ENCODE data around the gene NCOA5. TPM values are rescaled to one million over a fixed set of nuclear protein-coding genes. Genes with fewer than 3 reads are reported as not detected.
A peak's percentile ranks its signal among the peaks of the same experiment; 100 is the strongest.

NCOA5 gene
- total RNA-seq, 1 experiment from 2014 or later = 26.9 TPM

DNA sequence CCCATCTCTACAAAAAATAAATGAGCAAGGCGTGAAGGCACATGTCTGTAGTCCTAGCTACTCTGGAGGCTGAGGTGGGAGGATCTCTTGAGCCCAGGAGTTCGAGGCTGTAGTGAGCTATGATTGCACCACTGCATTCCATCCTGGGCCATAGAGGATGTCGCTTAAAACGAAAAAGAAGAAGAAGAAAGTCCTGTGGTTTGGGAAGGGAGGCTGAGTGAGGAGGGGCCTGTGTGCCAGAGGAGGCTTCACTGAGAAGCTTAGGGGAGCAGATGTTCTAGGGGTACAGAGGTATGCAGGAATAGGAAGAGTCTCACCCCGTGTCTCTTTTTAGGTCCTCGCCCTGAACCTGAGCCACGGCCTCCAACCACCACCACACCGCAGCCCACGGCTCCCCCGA is 76.8 kb downstream of the NCOA5 start:
- Histone ChIP-seq H3K9me2 (replicated peaks; ENCODE audit: low read length) (no peaks in the 10 kb centered on the region), H3F3A (ENCODE audit: low read length, unreplicated experiment) (no peaks in the 10 kb centered on the region), H3K4me3 (ENCODE audit: low read length) (no peak overlapping the region), H3K9ac (ENCODE audit: low read length) (no peak overlapping the region), H3K4me1 (ENCODE audit: insufficient read depth, low read length) (peaks cover 6% of the 10 kb centered on the region; the same call in 1 of the 2 replicates), H3K27me3 (ENCODE audit: low read length) (peaks cover 12% of the 10 kb centered on the region; the same call in 1 of the 2 replicates), H3K27ac (ENCODE audit: low read length) (no peak overlapping the region), H3K4me2 (ENCODE audit: low read length) (no peak overlapping the region), H3K36me3 (ENCODE audit: low read depth, low read length) (no peaks in the 10 kb centered on the region), H3K9me3 (ENCODE audit: low read length) (no peaks in the 10 kb centered on the region), H3K79me2 (ENCODE audit: low read length) (no peaks in the 10 kb centered on the region), H2AFZ (ENCODE audit: low read length) (no peak overlapping the region), H4K20me1 (ENCODE audit: low read length) (no peaks in the 10 kb centered on the region)
- TF ChIP-seq, protein P1, sequence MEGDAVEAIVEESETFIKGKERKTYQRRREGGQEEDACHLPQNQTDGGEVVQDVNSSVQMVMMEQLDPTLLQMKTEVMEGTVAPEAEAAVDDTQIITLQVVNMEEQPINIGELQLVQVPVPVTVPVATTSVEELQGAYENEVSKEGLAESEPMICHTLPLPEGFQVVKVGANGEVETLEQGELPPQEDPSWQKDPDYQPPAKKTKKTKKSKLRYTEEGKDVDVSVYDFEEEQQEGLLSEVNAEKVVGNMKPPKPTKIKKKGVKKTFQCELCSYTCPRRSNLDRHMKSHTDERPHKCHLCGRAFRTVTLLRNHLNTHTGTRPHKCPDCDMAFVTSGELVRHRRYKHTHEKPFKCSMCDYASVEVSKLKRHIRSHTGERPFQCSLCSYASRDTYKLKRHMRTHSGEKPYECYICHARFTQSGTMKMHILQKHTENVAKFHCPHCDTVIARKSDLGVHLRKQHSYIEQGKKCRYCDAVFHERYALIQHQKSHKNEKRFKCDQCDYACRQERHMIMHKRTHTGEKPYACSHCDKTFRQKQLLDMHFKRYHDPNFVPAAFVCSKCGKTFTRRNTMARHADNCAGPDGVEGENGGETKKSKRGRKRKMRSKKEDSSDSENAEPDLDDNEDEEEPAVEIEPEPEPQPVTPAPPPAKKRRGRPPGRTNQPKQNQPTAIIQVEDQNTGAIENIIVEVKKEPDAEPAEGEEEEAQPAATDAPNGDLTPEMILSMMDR (conservative IDR thresholded peaks at IDR 0.05; ENCODE audit: low read depth, low read length) = no peak
- TF ChIP-seq EZH2phosphoT487 (IDR thresholded peaks at IDR 0.05; ENCODE audit: borderline replicate concordance, low read length) (no peak), EZH2 (IDR thresholded peaks at IDR 0.05; ENCODE audit: low read length, unreplicated experiment) (no peak)
- no TSS peak for BruUV-seq (replicated peaks)
- POLR2A ChIA-PET (ENCODE audit: unreplicated experiment) = no interaction called here
- DNase-seq (no peak), ATAC-seq (no peak)
- CTCF ChIA-PET = interaction anchor here (0.6 to 1.8 kb wide), 3 partner anchors 21 to 457 kb away, joined by 4 to 6 read pairs (median 6); no protein-coding TSS in a partner anchor
- intact Hi-C loops (cut with micrococcal nuclease) = loop anchor here (1.0 kb wide), 1 partner anchor 26 kb away; no protein-coding TSS in a partner anchor

- peaks cover 12% of the 10 kb centered on the region; the same call in 1 of the 2 replicates for H3K27me3 ChIP-seq (ENCODE audit: low read length)
- H3F3A ChIP-seq (ENCODE audit: low read length, unreplicated experiment) = no peaks in the 10 kb centered on the region
- H4K20me1 ChIP-seq (ENCODE audit: low read length) = no peaks in the 10 kb centered on the region
- POLR2A ChIA-PET (ENCODE audit: unreplicated experiment) = no interaction called here
- BruUV-seq (replicated peaks) = no TSS peak
- no peak overlapping the region for H3K4me3 ChIP-seq (ENCODE audit: low read length)
- intact Hi-C loops (cut with micrococcal nuclease) = no loop called here
- no peak overlapping the region for H3K27ac ChIP-seq (ENCODE audit: low read length)
- DNase-seq (peak; percentile 55), ATAC-seq (no peak)
- no peaks in the 10 kb centered on the region for H3K9me2 ChIP-seq (replicated peaks; ENCODE audit: low read length)
- H2AFZ ChIP-seq (ENCODE audit: low read length) = no peak overlapping the region
- peaks cover 6% of the 10 kb centered on the region; the same call in 1 of the 2 replicates for H3K4me1 ChIP-seq (ENCODE audit: insufficient read depth, low read length)
- CTCF ChIA-PET = interaction anchor here (1.8 kb wide), 1 partner anchor 25 kb away, joined by 6 read pairs; no protein-coding TSS in a partner anchor
- H3K9ac ChIP-seq (ENCODE audit: low read length) = no peak overlapping the region
- H3K4me2 ChIP-seq (ENCODE audit: low read length) = no peak overlapping the region
- TF ChIP-seq, protein P1 (conservative IDR thresholded peaks at IDR 0.05; ENCODE audit: low read depth, low read length) = peak; percentile 78
- TF ChIP-seq EZH2 (IDR thresholded peaks at IDR 0.05; ENCODE audit: low read length, unreplicated experiment) (no peak), EZH2phosphoT487 (IDR thresholded peaks at IDR 0.05; ENCODE audit: borderline replicate concordance, low read length) (no peak)
- no peaks in the 10 kb centered on the region for H3K9me3 ChIP-seq (ENCODE audit: low read length)
- H3K36me3 ChIP-seq (ENCODE audit: low read depth, low read length) = no peaks in the 10 kb centered on the region
- H3K79me2 ChIP-seq (ENCODE audit: low read length) = no peaks in the 10 kb centered on the region
Observed at GRCh38 chr20:46011631-46012482, 77.9 kb downstream of the NCOA5 start.

Other genes starting within 250 kb of the NCOA5 start
- gene ACOT8, start 232.6 kb downstream of the NCOA5 start, total RNA-seq (2014; rRNA removed) = 57.4 and 58.8 TPM in 2 replicates
- 2.1 and 4.2 TPM in 2 replicates for gene ZSWIM3, start 232.3 kb downstream of the NCOA5 start, total RNA-seq (2014; rRNA removed)
- gene ZSWIM1, start 208.7 kb downstream of the NCOA5 start, total RNA-seq (2014; rRNA removed) = 9.4 and 16.3 TPM in 2 replicates
- 0.40 and 0.46 TPM in 2 replicates for gene SPATA25, start 202.3 kb downstream of the NCOA5 start, total RNA-seq (2014; rRNA removed)
- 2.3 and 3.7 TPM in 2 replicates for gene NEURL2, start 198.8 kb downstream of the NCOA5 start, total RNA-seq (2014; rRNA removed)
- gene CTSA, start 198.6 kb downstream of the NCOA5 start, total RNA-seq (2014; rRNA removed) = 98.0 and 129 TPM in 2 replicates
- gene PLTP, start 177.8 kb downstream of the NCOA5 start, total RNA-seq (2014; rRNA removed) = 56.6 and 61.5 TPM in 2 replicates
- 18.4 and 20.2 TPM in 2 replicates for gene PCIF1, start 155.3 kb downstream of the NCOA5 start, total RNA-seq (2014; rRNA removed)
- gene ZNF335, start 117.8 kb downstream of the NCOA5 start, total RNA-seq (2014; rRNA removed) = 32.2 and 36.9 TPM in 2 replicates
- 0.77 and 1.0 TPM in 2 replicates for gene MMP9, start 81.1 kb downstream of the NCOA5 start, total RNA-seq (2014; rRNA removed)
- gene SLC12A5, start 60.7 kb downstream of the NCOA5 start, total RNA-seq (2014; rRNA removed) = 2.4 TPM in 1 of 2 replicates, not detected in the other
- 4.6 and 5.0 TPM in 2 replicates for gene CD40, start 28.4 kb upstream of the NCOA5 start, total RNA-seq (2014; rRNA removed)
- gene CDH22, start 218.5 kb upstream of the NCOA5 start, total RNA-seq (2014; rRNA removed) = not detected in 2 replicates